GM12878 (cell line): ENCODE measurements around the gene NEMP2.

Experiments
- BCL11A ChIP-seq: IDR thresholded peaks from 2 replicates; pipeline ENCODE4 v1.6.1; 2011; ENCODE audit warnings: low read depth, low read length
- CBX3 ChIP-seq: fragments of 200-600 bp; sonication (generic); IDR thresholded peaks from 2 replicates; pipeline ENCODE4 v1.6.1; 2016; ENCODE audit warnings: low read depth, borderline replicate concordance
- CEBPB ChIP-seq, 2 experiments: fragments of 150-350 bp in 1 of 2; IDR thresholded peaks; 2 replicates each; pipeline ENCODE4 v1.6.1; 2012 to 2014; ENCODE audit warnings: low read depth in 2 of 2, low read length in 2 of 2, borderline replicate concordance in 1 of 2, inconsistent platforms in 1 of 2
- CHD2 ChIP-seq: IDR thresholded peaks from 2 replicates; pipeline ENCODE4 v1.6.1; 2011; ENCODE audit warnings: low read depth, low read length, improper control_type of control experiment, borderline replicate concordance
- CTCF ChIP-seq, 3 experiments: IDR thresholded peaks in 2 of 3; conservative IDR thresholded peaks in 1 of 3; 2 replicates each; pipeline ENCODE4 v1.5.1; 2011; ENCODE audit warnings: low read depth in 3 of 3, low read length in 3 of 3, mild to moderate bottlenecking in 3 of 3, control low read depth in 2 of 3, moderate library complexity in 2 of 3, inconsistent platforms in 1 of 3, mixed read lengths in 1 of 3; ENCODE audit not compliant: control insufficient read depth in 2 of 3, insufficient read depth in 1 of 3; ENCODE audit errors: extremely low read depth in 1 of 3
- EP300 ChIP-seq, 2 experiments: fragments of 150-350 bp in 1 of 2; IDR thresholded peaks; 2 replicates each; pipeline ENCODE4 v1.6.1; 2011 to 2012; ENCODE audit warnings: low read depth in 2 of 2, low read length in 2 of 2, borderline replicate concordance in 1 of 2, improper control_type of control experiment in 1 of 2, inconsistent platforms in 1 of 2; ENCODE audit not compliant: control insufficient read depth in 1 of 2
- POLR2AphosphoS5 ChIP-seq: IDR thresholded peaks from 2 replicates; pipeline ENCODE4 v1.6.1; 2011; ENCODE audit warnings: mild to moderate bottlenecking, low read length, inconsistent platforms
- RCOR1 ChIP-seq: conservative IDR thresholded peaks from 2 replicates; pipeline ENCODE4 v1.6.1; 2012; ENCODE audit warnings: low read depth, low read length, improper control_type of control experiment
- TF ChIP-seq, protein P1 (sequence below): IDR thresholded peaks from 2 replicates; pipeline ENCODE4 v1.6.1; 2012; ENCODE audit warnings: mild to moderate bottlenecking, low read depth, low read length
- TF ChIP-seq, protein P2 (sequence below): fragments of 450-650 bp; IDR thresholded peaks from 2 replicates; pipeline ENCODE4 v1.6.1; 2018; ENCODE audit warnings: mild to moderate bottlenecking, low read depth, moderate library complexity; ENCODE audit not compliant: partially characterized antibody
- TF ChIP-seq, protein P3 (sequence below): IDR thresholded peaks from 2 replicates; pipeline ENCODE4 v1.6.1; 2012; ENCODE audit warnings: low read depth, low read length, improper control_type of control experiment

DNA sequence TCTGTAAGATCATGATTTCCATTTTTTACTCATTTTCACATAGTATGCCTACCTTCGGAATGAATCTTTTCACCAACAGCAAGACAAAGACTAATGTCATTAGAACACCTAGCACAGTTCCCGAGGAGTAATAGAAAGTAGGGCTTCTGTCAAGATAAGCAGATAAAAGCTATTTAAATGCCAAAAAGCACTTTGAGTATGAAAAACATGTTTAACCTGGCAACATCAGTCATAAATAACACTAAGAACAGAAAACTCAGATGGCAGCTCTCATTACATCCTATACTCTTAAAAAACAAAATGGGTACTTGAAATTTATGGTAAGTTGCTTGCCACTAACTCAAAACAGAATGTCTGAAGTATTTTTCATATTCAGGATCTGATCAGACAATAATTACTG is 17.1 kb downstream of the NEMP2 start:
- TF ChIP-seq CBX3 (no peak), CTCF (IDR thresholded peaks at IDR 0.05 in 2 of 3, conservative IDR thresholded peaks at IDR 0.05 in 1 of 3; ENCODE audit: control insufficient read depth in 2 of 3, extremely low read depth in 1 of 3, insufficient read depth in 1 of 3, low read depth in 3 of 3, low read length in 3 of 3) (no peak), CEBPB (IDR thresholded peaks at IDR 0.05; ENCODE audit: borderline replicate concordance in 1 of 2, low read depth in 2 of 2, low read length in 2 of 2) (no peak), CHD2 (no peak), POLR2AphosphoS5 (no peak), BCL11A (no peak), RCOR1 (no peak), EP300 (IDR thresholded peaks at IDR 0.05; ENCODE audit: borderline replicate concordance in 1 of 2, control insufficient read depth in 1 of 2, low read depth in 2 of 2, low read length in 2 of 2) (no peak)
- TF ChIP-seq, protein P1, sequence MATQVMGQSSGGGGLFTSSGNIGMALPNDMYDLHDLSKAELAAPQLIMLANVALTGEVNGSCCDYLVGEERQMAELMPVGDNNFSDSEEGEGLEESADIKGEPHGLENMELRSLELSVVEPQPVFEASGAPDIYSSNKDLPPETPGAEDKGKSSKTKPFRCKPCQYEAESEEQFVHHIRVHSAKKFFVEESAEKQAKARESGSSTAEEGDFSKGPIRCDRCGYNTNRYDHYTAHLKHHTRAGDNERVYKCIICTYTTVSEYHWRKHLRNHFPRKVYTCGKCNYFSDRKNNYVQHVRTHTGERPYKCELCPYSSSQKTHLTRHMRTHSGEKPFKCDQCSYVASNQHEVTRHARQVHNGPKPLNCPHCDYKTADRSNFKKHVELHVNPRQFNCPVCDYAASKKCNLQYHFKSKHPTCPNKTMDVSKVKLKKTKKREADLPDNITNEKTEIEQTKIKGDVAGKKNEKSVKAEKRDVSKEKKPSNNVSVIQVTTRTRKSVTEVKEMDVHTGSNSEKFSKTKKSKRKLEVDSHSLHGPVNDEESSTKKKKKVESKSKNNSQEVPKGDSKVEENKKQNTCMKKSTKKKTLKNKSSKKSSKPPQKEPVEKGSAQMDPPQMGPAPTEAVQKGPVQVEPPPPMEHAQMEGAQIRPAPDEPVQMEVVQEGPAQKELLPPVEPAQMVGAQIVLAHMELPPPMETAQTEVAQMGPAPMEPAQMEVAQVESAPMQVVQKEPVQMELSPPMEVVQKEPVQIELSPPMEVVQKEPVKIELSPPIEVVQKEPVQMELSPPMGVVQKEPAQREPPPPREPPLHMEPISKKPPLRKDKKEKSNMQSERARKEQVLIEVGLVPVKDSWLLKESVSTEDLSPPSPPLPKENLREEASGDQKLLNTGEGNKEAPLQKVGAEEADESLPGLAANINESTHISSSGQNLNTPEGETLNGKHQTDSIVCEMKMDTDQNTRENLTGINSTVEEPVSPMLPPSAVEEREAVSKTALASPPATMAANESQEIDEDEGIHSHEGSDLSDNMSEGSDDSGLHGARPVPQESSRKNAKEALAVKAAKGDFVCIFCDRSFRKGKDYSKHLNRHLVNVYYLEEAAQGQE, result no peak
- TF ChIP-seq, protein P2, sequence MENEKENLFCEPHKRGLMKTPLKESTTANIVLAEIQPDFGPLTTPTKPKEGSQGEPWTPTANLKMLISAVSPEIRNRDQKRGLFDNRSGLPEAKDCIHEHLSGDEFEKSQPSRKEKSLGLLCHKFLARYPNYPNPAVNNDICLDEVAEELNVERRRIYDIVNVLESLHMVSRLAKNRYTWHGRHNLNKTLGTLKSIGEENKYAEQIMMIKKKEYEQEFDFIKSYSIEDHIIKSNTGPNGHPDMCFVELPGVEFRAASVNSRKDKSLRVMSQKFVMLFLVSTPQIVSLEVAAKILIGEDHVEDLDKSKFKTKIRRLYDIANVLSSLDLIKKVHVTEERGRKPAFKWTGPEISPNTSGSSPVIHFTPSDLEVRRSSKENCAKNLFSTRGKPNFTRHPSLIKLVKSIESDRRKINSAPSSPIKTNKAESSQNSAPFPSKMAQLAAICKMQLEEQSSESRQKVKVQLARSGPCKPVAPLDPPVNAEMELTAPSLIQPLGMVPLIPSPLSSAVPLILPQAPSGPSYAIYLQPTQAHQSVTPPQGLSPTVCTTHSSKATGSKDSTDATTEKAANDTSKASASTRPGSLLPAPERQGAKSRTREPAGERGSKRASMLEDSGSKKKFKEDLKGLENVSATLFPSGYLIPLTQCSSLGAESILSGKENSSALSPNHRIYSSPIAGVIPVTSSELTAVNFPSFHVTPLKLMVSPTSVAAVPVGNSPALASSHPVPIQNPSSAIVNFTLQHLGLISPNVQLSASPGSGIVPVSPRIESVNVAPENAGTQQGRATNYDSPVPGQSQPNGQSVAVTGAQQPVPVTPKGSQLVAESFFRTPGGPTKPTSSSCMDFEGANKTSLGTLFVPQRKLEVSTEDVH, result no peak
- TF ChIP-seq, protein P3, sequence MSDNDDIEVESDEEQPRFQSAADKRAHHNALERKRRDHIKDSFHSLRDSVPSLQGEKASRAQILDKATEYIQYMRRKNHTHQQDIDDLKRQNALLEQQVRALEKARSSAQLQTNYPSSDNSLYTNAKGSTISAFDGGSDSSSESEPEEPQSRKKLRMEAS, result no peak
